BLaER1 treated with 17β-estradiol and CSF1 and Interleukin-3, amounts not matched to agents 10 nM and 100 nM (cell line): Measurements from ENCODE around the gene TAAR1.
"Not testable (repeated sequence)": the region's sequence is repeated elsewhere in the genome, so short reads cannot be mapped to it uniquely, and the experiment has no call there.

Source experiments
- H3K27ac ChIP-seq, 11 experiments: shearing (Covaris generic); formaldehyde crosslinking; 2 replicates each; pipeline ENCODE4 v1.8.1; 2022
- H3K27me3 ChIP-seq, 11 experiments: shearing (Covaris generic); formaldehyde crosslinking; 2 replicates each; pipeline ENCODE4 v1.8.1; 2022
- H3K36me3 ChIP-seq, 11 experiments: shearing (Covaris generic); formaldehyde crosslinking; 2 replicates each; pipeline ENCODE4 v1.8.1; 2022
- H3K4me1 ChIP-seq, 10 experiments: shearing (Covaris generic); formaldehyde crosslinking; 2 replicates each; pipeline ENCODE4 v1.8.1; 2022
- H3K4me2 ChIP-seq, 11 experiments: shearing (Covaris generic); formaldehyde crosslinking; 2 replicates each; pipeline ENCODE4 v1.8.1; 2022
- H3K4me3 ChIP-seq, 10 experiments: shearing (Covaris generic); formaldehyde crosslinking; 2 replicates each; pipeline ENCODE4 v1.8.1; 2022
- H3K9ac ChIP-seq, 11 experiments: shearing (Covaris generic); formaldehyde crosslinking; 2 replicates each; pipeline ENCODE4 v1.8.1; 2022
- H3K9me3 ChIP-seq, 11 experiments: shearing (Covaris generic); formaldehyde crosslinking; replicated peaks in 1 of 11; 2 replicates each; pipeline ENCODE4 v1.8.1; 2022
- H4K20me1 ChIP-seq, 11 experiments: shearing (Covaris generic); formaldehyde crosslinking; 2 replicates each; pipeline ENCODE4 v1.8.1; 2022
- Cebpa-rat ChIP-seq, 11 experiments: shearing (Covaris generic); IDR thresholded peaks; 2 replicates each; pipeline ENCODE4 v1.8.1; 2022

The TAAR1 gene

GRCh38 chr6:132643547-132643946, 15.4 kb downstream of the TAAR1 start:
- no peaks in the 10 kb centered on the region for H3K27me3 ChIP-seq
- H4K20me1 ChIP-seq, result no peaks in the 10 kb centered on the region
- H3K36me3 ChIP-seq, result no peaks in the 10 kb centered on the region
- peaks cover 0 to 16% (median 0%) of the 10 kb centered on the region in 10 experiments; a peak in 5 of 20 replicates for H3K4me1 ChIP-seq
- H3K27ac ChIP-seq, result no peak overlapping the region
- H3K4me3 ChIP-seq, result no peak overlapping the region
- no peak overlapping the region for H3K9ac ChIP-seq
- H3K9me3 ChIP-seq, result peaks cover 0 to 4% (median 0%) of the 10 kb centered on the region in 11 experiments; a peak in 1 of 22 replicates
- H3K4me2 ChIP-seq, result peak overlapping the region in 2 of 11 experiments; percentile 4 to 16; a peak in 2 of 22 replicates
- no peak for TF ChIP-seq Cebpa-rat (IDR thresholded peaks at IDR 0.05)

GRCh38 chr6:132637135-132637534, 21.8 kb downstream of the TAAR1 start:
- not testable (repeated sequence) for H3K4me2 ChIP-seq, H3K4me3 ChIP-seq, H3K9ac ChIP-seq, H3K27ac ChIP-seq, H3K4me1 ChIP-seq, H3K27me3 ChIP-seq, H4K20me1 ChIP-seq, H3K36me3 ChIP-seq
- H3K9me3 ChIP-seq, result peaks cover 0 to 11% (median 0%) of the 10 kb centered on the region in 11 experiments; a peak in 2 of 22 replicates

GRCh38 chr6:132635906-132636305, 23.1 kb downstream of the TAAR1 start:
- H3K27ac ChIP-seq, H3K9ac ChIP-seq, H3K27me3 ChIP-seq, H3K4me2 ChIP-seq, H3K4me1 ChIP-seq, H4K20me1 ChIP-seq, H3K4me3 ChIP-seq, H3K36me3 ChIP-seq: not testable (repeated sequence)
- H3K9me3 ChIP-seq, result peaks cover 0 to 11% (median 0%) of the 10 kb centered on the region in 11 experiments; a peak in 2 of 22 replicates

- not testable (repeated sequence) for H3K36me3 ChIP-seq, H4K20me1 ChIP-seq, H3K27me3 ChIP-seq, H3K4me2 ChIP-seq, H3K9ac ChIP-seq, H3K27ac ChIP-seq, H3K4me3 ChIP-seq, H3K4me1 ChIP-seq
- H3K9me3 ChIP-seq, result peaks cover 0 to 11% (median 0%) of the 10 kb centered on the region in 11 experiments; a peak in 2 of 22 replicates
Observed at GRCh38 chr6:132635288-132635687, 23.7 kb downstream of the TAAR1 start.

- no peaks in the 10 kb centered on the region for H3K4me1 ChIP-seq
Observed at GRCh38 chr6:132634796-132635195, 24.2 kb downstream of the TAAR1 start.

DNA sequence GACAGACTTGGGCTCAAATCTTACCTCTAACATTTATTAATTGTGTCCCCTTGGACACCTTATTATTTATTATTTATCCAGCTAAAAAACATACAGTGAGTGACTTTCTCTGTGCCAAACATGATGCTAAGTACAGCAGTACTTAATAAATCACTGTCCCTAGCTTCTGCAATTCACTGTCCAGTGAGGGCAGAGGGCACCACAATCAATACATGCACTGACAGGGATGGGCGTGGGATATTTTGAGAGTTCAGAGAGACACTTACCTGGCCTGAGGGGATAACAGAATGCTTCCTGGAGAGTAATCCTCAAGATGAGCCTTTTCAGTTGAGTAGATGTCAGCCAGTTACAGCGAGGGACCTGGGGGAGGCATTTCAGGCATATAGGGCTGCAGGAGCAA, 25.6 kb downstream of the TAAR1 start:
- Histone ChIP-seq H3K27ac (no peak overlapping the region), H3K9me3 (peaks cover 0 to 16% (median 0%) of the 10 kb centered on the region in 11 experiments; a peak in 3 of 22 replicates), H3K4me1 (no peaks in the 10 kb centered on the region), H3K27me3 (no peaks in the 10 kb centered on the region), H3K9ac (no peak overlapping the region), H3K36me3 (no peaks in the 10 kb centered on the region), H3K4me3 (no peak overlapping the region), H4K20me1 (no peaks in the 10 kb centered on the region), H3K4me2 (no peak overlapping the region)
- no peak for TF ChIP-seq Cebpa-rat (IDR thresholded peaks at IDR 0.05)

More at GRCh38 chr6:132634796-132635195, 24.2 kb downstream of the TAAR1 start:
- Histone ChIP-seq H3K4me3 (no peak overlapping the region), H4K20me1 (no peaks in the 10 kb centered on the region), H3K27me3 (no peaks in the 10 kb centered on the region), H3K9ac (no peak overlapping the region), H3K4me2 (no peak overlapping the region), H3K36me3 (no peaks in the 10 kb centered on the region), H3K27ac (no peak overlapping the region), H3K9me3 (peaks cover 0 to 11% (median 0%) of the 10 kb centered on the region in 11 experiments; a peak in 2 of 22 replicates)
- no peak for TF ChIP-seq Cebpa-rat (IDR thresholded peaks at IDR 0.05)

- H3K9me3 ChIP-seq, result peaks cover 3 to 11% (median 6%) of the 10 kb centered on the region in 11 experiments; a peak in 10 of 22 replicates
- H3K9ac ChIP-seq, result no peak within 1 kb of the TSS
- no peaks in the 10 kb centered on the region for H3K4me1 ChIP-seq
- H4K20me1 ChIP-seq, result no peaks in the 10 kb centered on the region
- no peak for TF ChIP-seq Cebpa-rat (IDR thresholded peaks at IDR 0.05)
- no peaks in the 10 kb centered on the region for H3K27me3 ChIP-seq
- no peaks in the 10 kb centered on the region for H3K36me3 ChIP-seq
- no peak within 1 kb of the TSS for H3K27ac ChIP-seq
- no peak within 1 kb of the TSS for H3K4me3 ChIP-seq
- no peak within 1 kb of the TSS for H3K4me2 ChIP-seq
Observed at GRCh38 chr6:132624175-132624574, 34.8 kb downstream of the TAAR1 start, which contains the start of gene TAAR2. Gene TAAR2 (minus strand): TSS chr6:132624275. CDS start chr6:132624275, 0 bp downstream.

DNA sequence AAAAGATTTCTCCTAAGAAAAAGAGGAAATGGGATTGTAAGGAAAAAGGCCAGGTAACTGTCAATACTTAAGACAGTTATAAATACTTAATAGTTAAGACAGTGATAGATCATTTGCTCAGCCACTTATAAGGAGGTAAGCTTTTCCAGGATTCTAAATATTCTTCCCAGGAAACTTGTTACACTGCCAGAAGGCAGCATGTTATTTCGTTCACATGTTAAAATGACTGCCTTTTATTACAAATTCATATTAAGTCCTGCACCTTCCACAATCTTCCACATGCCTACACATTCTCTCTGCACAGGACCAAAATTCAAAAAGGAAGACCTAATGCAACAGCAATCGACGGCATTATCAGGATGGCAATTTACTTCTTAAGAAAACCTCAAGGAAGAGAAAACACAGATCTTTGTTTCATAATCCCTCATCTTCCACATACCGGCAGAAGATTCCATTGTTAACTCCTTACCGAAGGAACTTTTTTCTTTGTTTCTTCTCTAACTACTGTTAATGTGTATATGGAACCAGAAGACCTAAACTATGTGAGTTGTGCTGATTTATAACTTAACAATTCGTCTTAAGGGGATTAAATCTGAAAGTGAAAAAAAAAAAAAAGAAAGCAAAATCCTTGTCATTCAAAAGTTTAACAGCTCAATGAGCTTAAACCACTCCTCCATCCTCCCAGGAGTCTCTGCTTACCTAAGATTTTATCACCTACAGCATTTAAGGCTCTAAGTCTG, 35.7 kb downstream of the TAAR1 start:
- no peak overlapping the region for H3K4me3 ChIP-seq
- no peak overlapping the region for H3K9ac ChIP-seq
- H3K27me3 ChIP-seq, result no peaks in the 10 kb centered on the region
- no peak for TF ChIP-seq Cebpa-rat (IDR thresholded peaks at IDR 0.05)
- no peak overlapping the region for H3K4me2 ChIP-seq
- H4K20me1 ChIP-seq, result no peaks in the 10 kb centered on the region
- H3K4me1 ChIP-seq, result no peaks in the 10 kb centered on the region
- peaks cover 3 to 7% (median 6%) of the 10 kb centered on the region in 11 experiments; a peak in 9 of 22 replicates for H3K9me3 ChIP-seq
- H3K27ac ChIP-seq, result no peak overlapping the region
- H3K36me3 ChIP-seq, result no peaks in the 10 kb centered on the region

GRCh38 chr6:132616677-132617076, 42.3 kb downstream of the TAAR1 start:
- no peak overlapping the region for H3K9ac ChIP-seq
- no peak overlapping the region for H3K27ac ChIP-seq
- H3K27me3 ChIP-seq, result no peaks in the 10 kb centered on the region
- no peak overlapping the region for H3K4me2 ChIP-seq
- no peak overlapping the region for H3K4me3 ChIP-seq
- no peak for TF ChIP-seq Cebpa-rat (IDR thresholded peaks at IDR 0.05)
- H4K20me1 ChIP-seq, result no peaks in the 10 kb centered on the region
- peaks cover 0 to 3% (median 0%) of the 10 kb centered on the region in 10 experiments; a peak in 1 of 20 replicates for H3K4me1 ChIP-seq
- H3K36me3 ChIP-seq, result no peaks in the 10 kb centered on the region
- H3K9me3 ChIP-seq, result no peaks in the 10 kb centered on the region

DNA sequence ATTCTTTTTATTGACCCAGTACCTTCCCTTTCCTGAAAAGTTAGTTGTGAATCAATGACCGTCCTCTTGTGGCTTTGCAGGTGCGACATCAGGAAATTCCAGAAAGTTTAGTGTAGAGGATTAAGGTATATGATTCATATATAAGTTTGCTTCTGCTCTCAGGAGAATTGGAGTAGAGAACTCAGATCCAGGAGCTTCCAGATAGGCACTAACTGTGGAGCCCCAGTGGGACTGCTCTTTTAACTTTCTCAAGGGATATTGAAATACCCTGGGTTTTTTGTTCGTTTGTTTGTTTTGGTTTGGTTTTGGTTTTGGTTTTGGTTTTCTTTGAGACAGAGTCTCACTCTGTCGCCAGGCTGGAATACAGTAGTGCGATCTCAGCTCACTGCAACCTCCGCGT, 44.4 kb downstream of the TAAR1 start:
- Histone ChIP-seq H3K4me1 (peaks cover 0 to 3% (median 0%) of the 10 kb centered on the region in 10 experiments; a peak in 1 of 20 replicates), H3K27me3 (no peaks in the 10 kb centered on the region), H3K4me2 (peak overlapping the region in 5 of 11 experiments; percentile 6 to 38 (median 14); a peak in 6 of 22 replicates), H3K9me3 (no peaks in the 10 kb centered on the region), H3K36me3 (no peaks in the 10 kb centered on the region), H3K27ac (no peak overlapping the region), H4K20me1 (no peaks in the 10 kb centered on the region), H3K4me3 (no peak overlapping the region), H3K9ac (no peak overlapping the region)
- TF ChIP-seq Cebpa-rat (IDR thresholded peaks at IDR 0.05), result no peak
